OCI-LY1 (cell line): ENCODE data around the gene SDHA.
"Not testable (repeated sequence)": the region's sequence is repeated elsewhere in the genome, so short reads cannot be mapped to it uniquely, and the experiment has no call there.

Source experiments
- H2AFZ ChIP-seq: fragments of 200-600 bp; sonication (generic), shearing (Covaris generic); 2 replicates; pipeline ENCODE4 v1.6.0; 2014; ENCODE audit warnings: antibody characterized with exemption, mild to moderate bottlenecking, low read length
- H3F3A ChIP-seq: fragments of 200-600 bp; sonication (generic), shearing (Covaris generic); 2 replicates; pipeline ENCODE4 v1.6.0; 2014; ENCODE audit warnings: mild to moderate bottlenecking, antibody characterized with exemption, low read length, moderate library complexity; ENCODE audit not compliant: insufficient read depth
- H3K27ac ChIP-seq: fragments of 200-600 bp; sonication (generic); 2 replicates; pipeline ENCODE4 v1.5.1; 2014; ENCODE audit warnings: low read length, mixed run types, mild to moderate bottlenecking, low read depth; ENCODE audit not compliant: poor library complexity, severe bottlenecking
- H3K27me3 ChIP-seq: fragments of 200-600 bp; sonication (generic); 2 replicates; pipeline ENCODE4 v1.6.0; 2014; ENCODE audit warnings: antibody characterized with exemption, mild to moderate bottlenecking, low read length, moderate library complexity; ENCODE audit not compliant: insufficient read depth
- H3K36me3 ChIP-seq: fragments of 200-600 bp; sonication (generic); 2 replicates; pipeline ENCODE4 v1.6.1; 2014; ENCODE audit warnings: mild to moderate bottlenecking, antibody characterized with exemption, low read length, moderate library complexity, mixed read lengths; ENCODE audit not compliant: insufficient read depth
- H3K4me1 ChIP-seq: fragments of 200-600 bp; sonication (generic); 2 replicates; pipeline ENCODE4 v1.5.1; 2014; ENCODE audit warnings: mild to moderate bottlenecking, low read length, moderate library complexity; ENCODE audit not compliant: insufficient read depth, severe bottlenecking
- H3K4me2 ChIP-seq: fragments of 200-600 bp; sonication (generic), shearing (Covaris generic); 2 replicates; pipeline ENCODE4 v1.6.1; 2014; ENCODE audit warnings: low read length
- H3K4me3 ChIP-seq: fragments of 200-600 bp; sonication (generic); 2 replicates; pipeline ENCODE4 v1.5.1; 2014; ENCODE audit warnings: low read length, low read depth, mild to moderate bottlenecking, mixed read lengths; ENCODE audit not compliant: poor library complexity, severe bottlenecking
- H3K79me2 ChIP-seq: fragments of 200-600 bp; shearing (Covaris generic); 2 replicates; pipeline ENCODE4 v1.6.1; 2016; ENCODE audit warnings: mixed run types, low read length, mixed read lengths; ENCODE audit not compliant: insufficient read depth
- H3K9ac ChIP-seq: fragments of 200-600 bp; sonication (generic), shearing (Covaris generic); 2 replicates; pipeline ENCODE4 v1.6.1; 2014; ENCODE audit warnings: mild to moderate bottlenecking, low read length, mixed read lengths
- H3K9me2 ChIP-seq: fragments of 200-600 bp; sonication (generic), shearing (Covaris generic); 2 replicates; pipeline ENCODE4 v1.6.1; 2014; ENCODE audit warnings: low read depth, mild to moderate bottlenecking, low read length, mixed read lengths
- H3K9me3 ChIP-seq: fragments of 200-600 bp; shearing (Covaris generic); 2 replicates; pipeline ENCODE4 v1.6.1; 2014; ENCODE audit warnings: low read length, mixed read lengths
- H4K20me1 ChIP-seq: fragments of 200-600 bp; sonication (generic), shearing (Covaris generic); 2 replicates; pipeline ENCODE4 v1.6.0; 2016; ENCODE audit warnings: mild to moderate bottlenecking, low read length; ENCODE audit not compliant: insufficient read depth
- CTCF ChIP-seq: fragments of 200-600 bp; sonication (generic), shearing (Covaris generic); IDR thresholded peaks from 2 replicates; pipeline ENCODE4 v1.5.1; 2017; ENCODE audit warnings: mild to moderate bottlenecking, antibody characterized with exemption, low read length, moderate library complexity, mixed read lengths
- EZH2 ChIP-seq: fragments of 200-600 bp; sonication (generic), shearing (Covaris generic); IDR thresholded peaks from 2 replicates; pipeline ENCODE4 v1.8.0; 2017; ENCODE audit warnings: borderline replicate concordance, mixed run types, mild to moderate bottlenecking, antibody characterized with exemption, low read length, moderate library complexity, mixed read lengths

The SDHA gene

GRCh38 chr5:285991-286557, 68.0 kb downstream of the SDHA start:
- Histone ChIP-seq H3K4me1 (peaks cover 20% of the 10 kb centered on the region), H4K20me1 (no peaks in the 10 kb centered on the region), H3K9me2 (no peaks in the 10 kb centered on the region), H3K27ac (peak overlapping the region; percentile 74), H3F3A (peaks cover 6% of the 10 kb centered on the region; the same call in 1 of the 2 replicates), H3K9ac (no peak overlapping the region), H3K4me3 (no peak overlapping the region), H3K27me3 (no peaks in the 10 kb centered on the region), H3K36me3 (peaks cover 60% of the 10 kb centered on the region), H3K79me2 (peaks cover 29% of the 10 kb centered on the region), H3K9me3 (no peaks in the 10 kb centered on the region), H2AFZ (no peak overlapping the region), H3K4me2 (no peak overlapping the region; the same call in 1 of the 2 replicates)
- TF ChIP-seq CTCF (no peak), EZH2 (no peak)

GRCh38 chr5:290200-290599, 72.1 kb downstream of the SDHA start:
- H3K4me2 ChIP-seq, H2AFZ ChIP-seq, H3K27ac ChIP-seq, H3K9ac ChIP-seq, H3K27me3 ChIP-seq, H3F3A ChIP-seq, H3K9me3 ChIP-seq, H4K20me1 ChIP-seq, H3K9me2 ChIP-seq, H3K4me3 ChIP-seq: not testable (repeated sequence)
- peaks cover 16% of the 10 kb centered on the region for H3K4me1 ChIP-seq
- H3K36me3 ChIP-seq = peaks cover 50% of the 10 kb centered on the region
- peaks cover 16% of the 10 kb centered on the region for H3K79me2 ChIP-seq

- H3K4me1 ChIP-seq, H3K27me3 ChIP-seq, H4K20me1 ChIP-seq, H3F3A ChIP-seq, H2AFZ ChIP-seq, H3K9ac ChIP-seq, H3K9me2 ChIP-seq, H3K9me3 ChIP-seq, H3K4me3 ChIP-seq, H3K4me2 ChIP-seq, H3K27ac ChIP-seq: not testable (repeated sequence)
- Histone ChIP-seq H3K79me2 (peaks cover 15% of the 10 kb centered on the region), H3K36me3 (peaks cover 40% of the 10 kb centered on the region)
Measured at GRCh38 chr5:291345-291744, 73.2 kb downstream of the SDHA start.

GRCh38 chr5:294788-295187, 76.7 kb downstream of the SDHA start:
- H3K27ac ChIP-seq, H3K9me3 ChIP-seq, H3K27me3 ChIP-seq, H3F3A ChIP-seq, H3K4me2 ChIP-seq, H3K9me2 ChIP-seq, H3K79me2 ChIP-seq, H3K9ac ChIP-seq, H3K4me1 ChIP-seq, H4K20me1 ChIP-seq, H2AFZ ChIP-seq, H3K4me3 ChIP-seq: not testable (repeated sequence)
- H3K36me3 ChIP-seq = peaks cover 18% of the 10 kb centered on the region

- not testable (repeated sequence) for H3K27me3 ChIP-seq, H3K9me3 ChIP-seq, H3K27ac ChIP-seq, H3F3A ChIP-seq, H3K4me1 ChIP-seq, H3K79me2 ChIP-seq, H2AFZ ChIP-seq, H3K9me2 ChIP-seq, H3K9ac ChIP-seq, H3K4me3 ChIP-seq, H4K20me1 ChIP-seq, H3K4me2 ChIP-seq
- peaks cover 15% of the 10 kb centered on the region for H3K36me3 ChIP-seq
Measured at GRCh38 chr5:296207-296606, 78.1 kb downstream of the SDHA start.

GRCh38 chr5:296954-297353, 78.8 kb downstream of the SDHA start:
- H3K9ac ChIP-seq, H3K9me2 ChIP-seq, H3F3A ChIP-seq, H4K20me1 ChIP-seq, H2AFZ ChIP-seq, H3K27ac ChIP-seq, H3K4me3 ChIP-seq, H3K27me3 ChIP-seq, H3K4me2 ChIP-seq, H3K36me3 ChIP-seq, H3K9me3 ChIP-seq, H3K79me2 ChIP-seq: not testable (repeated sequence)
- H3K4me1 ChIP-seq = peaks cover 17% of the 10 kb centered on the region

GRCh38 chr5:297448-297847, 79.3 kb downstream of the SDHA start:
- H3K9me3 ChIP-seq, H3K9ac ChIP-seq, H3K36me3 ChIP-seq, H3K9me2 ChIP-seq, H3K79me2 ChIP-seq, H3K4me2 ChIP-seq, H3F3A ChIP-seq, H4K20me1 ChIP-seq, H2AFZ ChIP-seq, H3K27ac ChIP-seq, H3K27me3 ChIP-seq, H3K4me3 ChIP-seq: not testable (repeated sequence)
- H3K4me1 ChIP-seq = peaks cover 22% of the 10 kb centered on the region
